HG03045 (cell line): ENCODE results near the gene MYO15B.

Experiments
- ATAC-seq: cut with Tn5 transposase; IDR thresholded peaks from one replicate; pipeline ENCODE4 v1.9.1; 2021; ENCODE audit warnings: mild to moderate bottlenecking, moderate library complexity; ENCODE audit not compliant: unreplicated experiment

Gene MYO15B

GRCh38 chr17:75558666-75559530, 28.7 kb upstream of the MYO15B start:
- no peak for ATAC-seq

- no peak for ATAC-seq
Observed at GRCh38 chr17:75559958-75560533, 27.6 kb upstream of the MYO15B start.

- no peak for ATAC-seq
Observed at GRCh38 chr17:75561927-75562603, 25.5 kb upstream of the MYO15B start.

- no peak for ATAC-seq
Observed at GRCh38 chr17:75563063-75563758, 24.4 kb upstream of the MYO15B start.

- no peak for ATAC-seq
Observed at GRCh38 chr17:75564195-75564594, 23.4 kb upstream of the MYO15B start.

GRCh38 chr17:75565066-75565465, 22.5 kb upstream of the MYO15B start:
- no peak for ATAC-seq

GRCh38 chr17:75565618-75566017, 22.0 kb upstream of the MYO15B start:
- ATAC-seq = no peak

- no peak for ATAC-seq
Observed at GRCh38 chr17:75566416-75566815, 21.2 kb upstream of the MYO15B start.

- no peak for ATAC-seq
Observed at GRCh38 chr17:75566834-75567233, 20.8 kb upstream of the MYO15B start.

GRCh38 chr17:75568412-75569255, 19.0 kb upstream of the MYO15B start:
- no peak for ATAC-seq

GRCh38 chr17:75570034-75570676, 17.4 kb upstream of the MYO15B start:
- ATAC-seq = no peak

GRCh38 chr17:75570772-75571171, 16.8 kb upstream of the MYO15B start:
- no peak for ATAC-seq

- ATAC-seq = no peak
Observed at GRCh38 chr17:75571197-75571884, 16.3 kb upstream of the MYO15B start.

GRCh38 chr17:75571885-75572215, 15.8 kb upstream of the MYO15B start:
- ATAC-seq = no peak

- ATAC-seq = no peak
Observed at GRCh38 chr17:75572713-75573539, 14.7 kb upstream of the MYO15B start.

- ATAC-seq = no peak
Observed at GRCh38 chr17:75573540-75573957, 14.1 kb upstream of the MYO15B start.

- ATAC-seq = no peak
Observed at GRCh38 chr17:75573994-75574393, 13.6 kb upstream of the MYO15B start.

- ATAC-seq = no peak
Observed at GRCh38 chr17:75574404-75575036, 13.1 kb upstream of the MYO15B start.
